H1 (cell line): ENCODE data around the gene PCSK4.

Experiments
- MAFK ChIP-seq: IDR thresholded peaks from 2 replicates; pipeline ENCODE4 v1.6.1; 2012; ENCODE audit warnings: low read depth, mild to moderate bottlenecking, improper control_type of control experiment, low read length
- MAX ChIP-seq: IDR thresholded peaks from 2 replicates; pipeline ENCODE4 v1.6.1; 2012; ENCODE audit warnings: inconsistent platforms
- POLR2A ChIP-seq, 2 experiments: IDR thresholded peaks; 1 replicate in 1 of 2; 2 replicates in 1 of 2; pipeline ENCODE4 v1.6.1; 2011; ENCODE audit warnings: low read depth in 2 of 2, low read length in 2 of 2, mild to moderate bottlenecking in 2 of 2; ENCODE audit errors: control extremely low read depth in 1 of 2
- POLR2AphosphoS5 ChIP-seq: IDR thresholded peaks from 2 replicates; pipeline ENCODE4 v1.6.1; 2011; ENCODE audit warnings: low read depth, low read length
- SAP30 ChIP-seq: fragments of 300-600 bp; sonication (generic); IDR thresholded peaks from 2 replicates; pipeline ENCODE4 v1.7.1; 2012; ENCODE audit warnings: low read length, moderate library complexity, mild to moderate bottlenecking, inconsistent platforms; ENCODE audit not compliant: insufficient read depth, insufficient replicate concordance
- USF2 ChIP-seq: IDR thresholded peaks from 2 replicates; pipeline ENCODE4 v1.6.1; 2011; ENCODE audit warnings: low read length, improper control_type of control experiment
- YY1 ChIP-seq: IDR thresholded peaks from 2 replicates; pipeline ENCODE4 v1.6.1; 2011; ENCODE audit warnings: low read depth, mild to moderate bottlenecking, low read length
- ZNF274 ChIP-seq: IDR thresholded peaks from 2 replicates; pipeline ENCODE4 v1.7.0; 2012; ENCODE audit warnings: low read length, borderline replicate concordance; ENCODE audit errors: extremely low read depth
- TF ChIP-seq, protein P1 (sequence below): IDR thresholded peaks from 2 replicates; pipeline ENCODE4 v1.6.1; 2011; ENCODE audit warnings: low read depth, mild to moderate bottlenecking, low read length; ENCODE audit not compliant: insufficient read depth
- TF ChIP-seq, protein P2 (sequence below), 3 experiments: IDR thresholded peaks; 1 replicate in 2 of 3; 2 replicates in 1 of 3; pipeline versions ENCODE4 v1.5.1 to v1.6.1; 2011; ENCODE audit warnings: low read length in 3 of 3, mild to moderate bottlenecking in 3 of 3, inconsistent platforms in 2 of 3, low read depth in 1 of 3, moderate library complexity in 1 of 3; ENCODE audit not compliant: insufficient read depth in 1 of 3; ENCODE audit errors: control extremely low read depth in 1 of 3

DNA sequence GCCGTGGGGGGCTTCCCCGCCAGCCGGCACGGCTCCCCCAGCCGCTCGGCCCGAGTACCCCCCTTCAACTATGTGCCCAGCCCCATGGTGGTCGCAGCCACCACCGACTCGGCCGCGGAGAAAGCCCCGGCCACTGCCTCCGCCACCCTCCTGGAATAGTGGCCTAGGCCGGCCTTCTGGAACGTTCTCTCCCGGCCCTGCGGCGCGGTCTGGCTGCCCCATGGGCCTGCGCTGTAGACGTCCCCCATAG is 20.2 kb downstream of the PCSK4 start:
- TF ChIP-seq USF2 (no peak), MAFK (no peak), ZNF274 (no peak), POLR2A (IDR thresholded peaks at IDR 0.05; ENCODE audit: control extremely low read depth in 1 of 2, low read depth in 2 of 2, low read length in 2 of 2) (no peak), SAP30 (no peak), POLR2AphosphoS5 (no peak), MAX (0 out of 2 replicates have a peak, but pooled peaks have one; percentile 2), YY1 (no peak)
- TF ChIP-seq, protein P1, sequence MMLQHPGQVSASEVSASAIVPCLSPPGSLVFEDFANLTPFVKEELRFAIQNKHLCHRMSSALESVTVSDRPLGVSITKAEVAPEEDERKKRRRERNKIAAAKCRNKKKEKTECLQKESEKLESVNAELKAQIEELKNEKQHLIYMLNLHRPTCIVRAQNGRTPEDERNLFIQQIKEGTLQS = no peak
- TF ChIP-seq, protein P2, sequence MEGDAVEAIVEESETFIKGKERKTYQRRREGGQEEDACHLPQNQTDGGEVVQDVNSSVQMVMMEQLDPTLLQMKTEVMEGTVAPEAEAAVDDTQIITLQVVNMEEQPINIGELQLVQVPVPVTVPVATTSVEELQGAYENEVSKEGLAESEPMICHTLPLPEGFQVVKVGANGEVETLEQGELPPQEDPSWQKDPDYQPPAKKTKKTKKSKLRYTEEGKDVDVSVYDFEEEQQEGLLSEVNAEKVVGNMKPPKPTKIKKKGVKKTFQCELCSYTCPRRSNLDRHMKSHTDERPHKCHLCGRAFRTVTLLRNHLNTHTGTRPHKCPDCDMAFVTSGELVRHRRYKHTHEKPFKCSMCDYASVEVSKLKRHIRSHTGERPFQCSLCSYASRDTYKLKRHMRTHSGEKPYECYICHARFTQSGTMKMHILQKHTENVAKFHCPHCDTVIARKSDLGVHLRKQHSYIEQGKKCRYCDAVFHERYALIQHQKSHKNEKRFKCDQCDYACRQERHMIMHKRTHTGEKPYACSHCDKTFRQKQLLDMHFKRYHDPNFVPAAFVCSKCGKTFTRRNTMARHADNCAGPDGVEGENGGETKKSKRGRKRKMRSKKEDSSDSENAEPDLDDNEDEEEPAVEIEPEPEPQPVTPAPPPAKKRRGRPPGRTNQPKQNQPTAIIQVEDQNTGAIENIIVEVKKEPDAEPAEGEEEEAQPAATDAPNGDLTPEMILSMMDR (IDR thresholded peaks at IDR 0.05; ENCODE audit: control extremely low read depth in 1 of 3, insufficient read depth in 1 of 3, low read depth in 1 of 3, low read length in 3 of 3) = no peak
